ENCODE data around the gene GPR148. TPM values are rescaled to one million over a fixed set of nuclear protein-coding genes. Genes with fewer than 3 reads are reported as not detected.
"Not testable (repeated sequence)": the region's sequence is repeated elsewhere in the genome, so short reads cannot be mapped to it uniquely, and the experiment has no call there.

Gene GPR148
- total RNA-seq: not detected in 2 replicates
- long read RNA-seq: 0 reads

DNA sequence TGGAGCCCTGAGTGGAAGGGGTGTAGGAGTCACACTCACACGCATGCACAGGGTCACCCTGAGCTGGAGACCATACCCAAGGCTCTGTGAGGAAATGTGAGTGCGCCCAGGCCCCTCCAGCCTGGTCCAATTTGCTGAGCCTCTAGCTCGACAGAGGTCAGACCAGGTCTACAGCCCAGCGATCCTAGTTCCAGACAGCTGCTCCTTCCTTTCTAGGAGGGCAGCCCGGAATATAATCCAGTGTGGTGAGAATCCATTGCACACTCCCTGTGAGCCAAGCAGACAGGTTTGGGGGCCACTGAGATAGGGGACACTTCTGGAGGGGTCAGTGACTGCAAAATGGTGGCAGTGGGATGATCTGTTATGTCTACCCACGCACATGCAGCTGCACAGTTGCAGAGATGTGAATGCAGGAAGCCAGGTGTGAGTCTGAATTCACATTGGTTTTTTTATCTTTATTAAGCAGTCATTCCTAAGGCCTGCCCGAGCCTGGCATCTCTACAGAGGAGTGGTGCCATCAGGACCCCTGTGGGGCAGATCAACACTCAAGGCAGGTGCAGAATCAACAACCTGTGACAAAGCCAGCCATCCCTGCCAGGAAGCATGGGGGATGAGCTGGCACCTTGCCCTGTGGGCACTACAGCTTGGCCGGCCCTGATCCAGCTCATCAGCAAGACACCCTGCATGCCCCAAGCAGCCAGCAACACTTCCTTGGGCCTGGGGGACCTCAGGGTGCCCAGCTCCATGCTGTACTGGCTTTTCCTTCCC lies at the start of gene GPR148:
TSS of gene GPR148 (plus strand) at position 522 of the 768 bp plus-strand sequence. CDS start at position 604, 82 bp downstream.
- no peak for TF ChIP-seq CTCF (IDR thresholded peaks at IDR 0.05)
- H3K4me3 Mint-ChIP-seq (ENCODE audit: unreplicated experiment): no peak within 1 kb of the TSS
- H3K36me3 Mint-ChIP-seq (ENCODE audit: unreplicated experiment): no peaks in the 10 kb centered on the region
- no peaks in the 10 kb centered on the region for H3K9me3 Mint-ChIP-seq (ENCODE audit: unreplicated experiment)
- H3K27me3 Mint-ChIP-seq (ENCODE audit: unreplicated experiment): no peaks in the 10 kb centered on the region
- DNase-seq (ENCODE audit: extremely low spot score, unreplicated experiment): no peak
- no peak within 1 kb of the TSS for H3K27ac Mint-ChIP-seq (ENCODE audit: unreplicated experiment)
- H3K4me1 Mint-ChIP-seq (ENCODE audit: unreplicated experiment): peaks cover 6% of the 10 kb centered on the region

- not testable (repeated sequence) for H3K36me3 Mint-ChIP-seq (ENCODE audit: unreplicated experiment); H3K4me1 Mint-ChIP-seq (ENCODE audit: unreplicated experiment); H3K9me3 Mint-ChIP-seq (ENCODE audit: unreplicated experiment); DNase-seq (ENCODE audit: extremely low spot score, unreplicated experiment); H3K4me3 Mint-ChIP-seq (ENCODE audit: unreplicated experiment); H3K27ac Mint-ChIP-seq (ENCODE audit: unreplicated experiment); H3K27me3 Mint-ChIP-seq (ENCODE audit: unreplicated experiment)
Measured at GRCh38 chr2:130692041-130692770, 36.7 kb upstream of the GPR148 start.

- not testable (repeated sequence) for H3K27me3 Mint-ChIP-seq (ENCODE audit: unreplicated experiment); H3K9me3 Mint-ChIP-seq (ENCODE audit: unreplicated experiment); H3K36me3 Mint-ChIP-seq (ENCODE audit: unreplicated experiment); DNase-seq (ENCODE audit: extremely low spot score, unreplicated experiment); H3K4me3 Mint-ChIP-seq (ENCODE audit: unreplicated experiment); H3K27ac Mint-ChIP-seq (ENCODE audit: unreplicated experiment); H3K4me1 Mint-ChIP-seq (ENCODE audit: unreplicated experiment)
Measured at GRCh38 chr2:130693474-130693873, 35.4 kb upstream of the GPR148 start.

DNA sequence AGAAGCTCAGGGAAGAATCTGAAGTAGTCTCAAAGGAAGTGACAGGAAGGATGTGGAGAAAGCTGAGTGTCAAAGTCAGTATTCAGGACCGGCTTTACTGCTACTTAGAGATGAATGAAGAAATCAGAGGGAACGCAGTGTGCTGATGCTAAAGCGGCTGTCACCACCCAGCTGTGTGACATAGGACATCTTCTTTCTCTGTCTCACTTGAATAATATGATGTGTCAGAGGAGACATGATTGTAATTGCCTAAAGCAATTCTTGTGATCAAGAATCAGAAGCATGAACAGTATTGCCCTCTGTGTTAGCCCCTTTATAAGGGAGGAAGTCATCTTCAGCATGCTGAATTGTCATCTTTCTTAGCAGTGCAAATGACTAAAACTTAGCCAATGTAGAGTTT lies 25.6 kb upstream of the GPR148 start:
- not testable (repeated sequence) for H3K4me1 Mint-ChIP-seq (ENCODE audit: unreplicated experiment); H3K27me3 Mint-ChIP-seq (ENCODE audit: unreplicated experiment); H3K9me3 Mint-ChIP-seq (ENCODE audit: unreplicated experiment); H3K36me3 Mint-ChIP-seq (ENCODE audit: unreplicated experiment); DNase-seq (ENCODE audit: extremely low spot score, unreplicated experiment); H3K4me3 Mint-ChIP-seq (ENCODE audit: unreplicated experiment); H3K27ac Mint-ChIP-seq (ENCODE audit: unreplicated experiment)

- H3K9me3 Mint-ChIP-seq (ENCODE audit: unreplicated experiment); DNase-seq (ENCODE audit: extremely low spot score, unreplicated experiment); H3K4me1 Mint-ChIP-seq (ENCODE audit: unreplicated experiment); H3K27ac Mint-ChIP-seq (ENCODE audit: unreplicated experiment); H3K36me3 Mint-ChIP-seq (ENCODE audit: unreplicated experiment); H3K4me3 Mint-ChIP-seq (ENCODE audit: unreplicated experiment); H3K27me3 Mint-ChIP-seq (ENCODE audit: unreplicated experiment): not testable (repeated sequence)
Measured at GRCh38 chr2:130714795-130715194, 14.1 kb upstream of the GPR148 start.

- Mint-ChIP-seq H3K4me3 (ENCODE audit: unreplicated experiment) (no peak overlapping the region), H3K4me1 (ENCODE audit: unreplicated experiment) (no peaks in the 10 kb centered on the region), H3K27me3 (ENCODE audit: unreplicated experiment) (no peaks in the 10 kb centered on the region), H3K27ac (ENCODE audit: unreplicated experiment) (no peak overlapping the region), H3K36me3 (ENCODE audit: unreplicated experiment) (no peaks in the 10 kb centered on the region), H3K9me3 (ENCODE audit: unreplicated experiment) (peaks cover 12% of the 10 kb centered on the region)
- TF ChIP-seq CTCF (IDR thresholded peaks at IDR 0.05): no peak
- DNase-seq (ENCODE audit: extremely low spot score, unreplicated experiment): no peak
Measured at GRCh38 chr2:130720036-130720435, 8.8 kb upstream of the GPR148 start.

DNA sequence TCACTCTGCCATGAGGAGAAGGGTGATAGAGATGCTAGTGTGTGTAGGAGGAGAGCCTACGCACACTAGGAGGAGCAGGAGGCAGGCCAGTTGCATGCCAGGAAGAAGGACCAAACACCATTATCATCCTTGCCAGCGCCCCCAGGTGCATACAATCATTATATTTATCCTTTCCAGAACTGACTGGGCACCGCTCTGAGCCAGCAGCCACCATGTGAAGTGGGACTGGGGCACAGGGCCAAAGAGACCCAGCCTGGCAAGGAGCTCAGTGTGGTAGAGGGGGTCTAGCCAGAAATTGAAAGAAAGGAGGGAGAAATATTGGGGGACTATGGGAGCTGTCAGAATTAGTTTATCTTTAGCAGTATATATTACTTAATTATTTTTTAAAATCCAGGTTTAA lies 8.3 kb upstream of the GPR148 start:
- no peak for DNase-seq (ENCODE audit: extremely low spot score, unreplicated experiment)
- H3K27ac Mint-ChIP-seq (ENCODE audit: unreplicated experiment): no peak overlapping the region
- peaks cover 12% of the 10 kb centered on the region for H3K9me3 Mint-ChIP-seq (ENCODE audit: unreplicated experiment)
- H3K4me1 Mint-ChIP-seq (ENCODE audit: unreplicated experiment): no peaks in the 10 kb centered on the region
- TF ChIP-seq CTCF (IDR thresholded peaks at IDR 0.05): no peak
- H3K27me3 Mint-ChIP-seq (ENCODE audit: unreplicated experiment): no peaks in the 10 kb centered on the region
- H3K36me3 Mint-ChIP-seq (ENCODE audit: unreplicated experiment): no peaks in the 10 kb centered on the region
- no peak overlapping the region for H3K4me3 Mint-ChIP-seq (ENCODE audit: unreplicated experiment)

All from osteocyte (in vitro differentiated cells).